GM12878 (cell line): ENCODE results near the gene HCRTR2. TPM values are rescaled to one million over a fixed set of nuclear protein-coding genes. Genes with fewer than 3 reads are reported as not detected.

ENCODE experiments used
- ATAC-seq: fragments of 200-7000 bp; cut with Tn5 transposase; 3 replicates; pipeline ENCODE4 v1.9.1; 2020; ENCODE audit warnings: mild to moderate bottlenecking, moderate library complexity
- BruUV-seq: library from RNA; stranded (reverse); fragments of 400-500 nt; replicated peaks from 2 replicates; lab custom pipeline; 2021; lab: Mats Ljungman, UMichigan
- CTCF ChIA-PET: fragments of 300-600 bp; sonication (Branson Sonifier 250); formaldehyde crosslinking; extraction: SDS; loops from one replicate; lab custom pipeline; 2021; ENCODE audit warnings: inconsistent platforms; lab: Yijun Ruan, JAX
- POLR2A ChIA-PET: fragments of 350-600 bp; formaldehyde crosslinking; extraction: SDS; loops from one replicate; lab custom pipeline; 2021; ENCODE audit warnings: inconsistent platforms; lab: Charles Lee
- RAD21 ChIA-PET: fragments of 300-600 bp; sonication (Branson Sonifier 250); formaldehyde crosslinking; loops from one replicate; lab custom pipeline; 2023; ENCODE audit warnings: antibody characterized with exemption; ENCODE audit not compliant: unreplicated experiment; lab: Charles Lee
- SMC1A ChIA-PET: fragments of 300-600 bp; sonication (Branson Sonifier 250); formaldehyde crosslinking; loops from one replicate; lab custom pipeline; 2023; ENCODE audit not compliant: unreplicated experiment, uncharacterized antibody; lab: Charles Lee
- DNase-seq: peaks from one replicate; pipeline ENCODE4 v3.0.0-alpha.2; 2011; ENCODE audit warnings: low read depth, low spot score
- FAIRE-seq: peaks from 3 replicates; lab custom pipeline; 2011; peaks lifted over from hg19 to GRCh38; lab: Jason Lieb, UNC
- H2AFZ ChIP-seq: 2 replicates; pipeline ENCODE4 v1.6.0; 2011; ENCODE audit warnings: low read depth, low read length, control low read depth; ENCODE audit not compliant: control insufficient read depth
- H3K27ac ChIP-seq: 2 replicates; pipeline ENCODE4 v1.5.1; 2011; ENCODE audit warnings: control low read depth; ENCODE audit not compliant: control insufficient read depth, insufficient read depth
- H3K27me3 ChIP-seq, 2 experiments: replicated peaks in 1 of 2; 2 replicates each; pipeline versions ENCODE4 v1.6.0 to v1.6.1; 2011; ENCODE audit warnings: low read length in 1 of 2; ENCODE audit not compliant: control insufficient read depth in 2 of 2, insufficient read depth in 2 of 2
- H3K36me3 ChIP-seq, 2 experiments: 2 replicates each; pipeline ENCODE4 v1.5.1; 2011; ENCODE audit warnings: low read length in 1 of 2; ENCODE audit not compliant: control insufficient read depth in 2 of 2, insufficient read depth in 2 of 2
- H3K4me1 ChIP-seq: 2 replicates; pipeline ENCODE4 v1.6.1; 2011; ENCODE audit warnings: mild to moderate bottlenecking, low read length, moderate library complexity, mixed read lengths; ENCODE audit not compliant: control insufficient read depth, insufficient read depth
- H3K4me2 ChIP-seq: 2 replicates; pipeline ENCODE4 v1.6.0; 2011; ENCODE audit warnings: control low read depth; ENCODE audit not compliant: control insufficient read depth, insufficient read depth
- H3K4me3 ChIP-seq: fragments of 200-600 bp; sonication (generic); 2 replicates; pipeline ENCODE4 v1.5.1; 2016
- H3K79me2 ChIP-seq: 2 replicates; pipeline ENCODE4 v1.6.0; 2011; ENCODE audit warnings: low read length; ENCODE audit not compliant: control insufficient read depth, insufficient read depth
- H3K9ac ChIP-seq: 2 replicates; pipeline ENCODE4 v1.8.0; 2011; ENCODE audit warnings: low read length, control low read depth, mixed read lengths; ENCODE audit not compliant: control insufficient read depth, insufficient read depth
- H3K9me3 ChIP-seq: replicated peaks from 3 replicates; pipeline ENCODE4 v1.5.1; 2011; ENCODE audit warnings: mild to moderate bottlenecking, low read length; ENCODE audit not compliant: control insufficient read depth, insufficient read depth
- H4K20me1 ChIP-seq: 2 replicates; pipeline ENCODE4 v1.6.0; 2011; ENCODE audit not compliant: control insufficient read depth, insufficient read depth
- CBX5 ChIP-seq: sonication (generic); IDR thresholded peaks from 2 replicates; pipeline ENCODE4 v1.6.1; 2016; ENCODE audit warnings: low read depth, moderate library complexity, mild to moderate bottlenecking, inconsistent platforms
- CHD1 ChIP-seq: IDR thresholded peaks from 2 replicates; pipeline ENCODE4 v1.6.1; 2012; ENCODE audit warnings: low read depth, low read length, improper control_type of control experiment
- E2F4 ChIP-seq: IDR thresholded peaks from 2 replicates; pipeline ENCODE4 v1.6.1; 2012; ENCODE audit warnings: low read depth, low read length, improper control_type of control experiment
- MTA2 ChIP-seq: fragments of 450-650 bp; IDR thresholded peaks from 2 replicates; pipeline ENCODE4 v1.6.1; 2016; ENCODE audit warnings: low read depth, mild to moderate bottlenecking, moderate library complexity
- MYC ChIP-seq: IDR thresholded peaks from 2 replicates; pipeline ENCODE4 v1.6.1; 2011; ENCODE audit warnings: mild to moderate bottlenecking, low read length, moderate library complexity, inconsistent platforms; ENCODE audit not compliant: insufficient read depth, insufficient replicate concordance, insufficient read length, severe bottlenecking
- NFIC ChIP-seq: IDR thresholded peaks from 2 replicates; pipeline ENCODE4 v1.6.1; 2012; ENCODE audit warnings: low read depth, mild to moderate bottlenecking, inconsistent platforms, low read length, moderate library complexity
- NR2F1 ChIP-seq: fragments of 450-650 bp; conservative IDR thresholded peaks from 2 replicates; pipeline ENCODE4 v1.6.1; 2017; ENCODE audit warnings: mild to moderate bottlenecking
- NRF1 ChIP-seq: conservative IDR thresholded peaks from 2 replicates; pipeline ENCODE4 v1.6.1; 2011; ENCODE audit warnings: mild to moderate bottlenecking, low read depth, low read length, improper control_type of control experiment
- RELA ChIP-seq: fragments of 450-650 bp; IDR thresholded peaks from 2 replicates; pipeline ENCODE4 v1.8.0; 2014; ENCODE audit warnings: borderline replicate concordance; ENCODE audit not compliant: partially characterized antibody
- SIN3A ChIP-seq: IDR thresholded peaks from 2 replicates; pipeline ENCODE4 v1.6.1; 2012; ENCODE audit warnings: low read depth, low read length, improper control_type of control experiment
- WRNIP1 ChIP-seq: IDR thresholded peaks from 2 replicates; pipeline ENCODE4 v1.6.1; 2011; ENCODE audit warnings: low read depth, low read length, improper control_type of control experiment, borderline replicate concordance
- WGBS: methylation state at CpG from one replicate; pipeline ENCODE4 v1.1.6; 2016; ENCODE audit warnings: low lambda C conversion rate; ENCODE audit not compliant: insufficient replicate concordance, insufficient coverage; ENCODE audit errors: missing lambda C conversion rate; 5-methylcytosine and 5-hydroxymethylcytosine counted together
- in situ Hi-C: fragments of 300-500 bp; cut with MboI; formaldehyde crosslinking; loops from 9 replicates; pipeline ENCODE4 v1.14.3; 2018; ENCODE audit warnings: mixed read lengths
- intact Hi-C: fragments of 100-400 bp; cut with micrococcal nuclease; formaldehyde crosslinking; loops from one replicate; pipeline ENCODE4 v1.14.2; 2022; ENCODE audit not compliant: unreplicated experiment
- polyA plus RNA-seq, 11 experiments: library from polyadenylated mRNA; depleted of rRNA in 4 of 11; unstranded in 6 of 11; stranded (reverse) in 5 of 11; fragments of >200 nt; fragmentation: Nextera tagmentation in 4 of 11; fragmentation: Illumina TruSeq in 1 of 11; extraction: Ambion mirVana in 4 of 11; extraction: Trizol in 1 of 11; gene quantifications; 1 replicate in 1 of 11; 2 replicates in 10 of 11; pipeline versions ENCODE4 v1.2.1 to v1.2.3, GENCODE V29; 2011 to 2016; ENCODE audit warnings: inconsistent platforms in 2 of 11, missing spikeins in 2 of 11, low read depth in 1 of 11
- total RNA-seq, 4 experiments: library from RNA; depleted of rRNA in 3 of 4; stranded (reverse); fragments of >200 nt in 3 of 4; fragmentation: Illumina TruSeq in 1 of 4; extraction: Trizol in 1 of 4; gene quantifications; 2 replicates each; pipeline versions ENCODE4 v1.2.1 to v1.2.3, GENCODE V29; 2013 to 2021

Gene HCRTR2
- total and polyA plus RNA-seq, 10 of the 15 experiments (the other 5 are each of a cell fraction or from before 2014, with no cell fraction given), result not detected

GRCh38 chr6:55136916-55137315 is 37.4 kb upstream of the HCRTR2 start:
- in situ Hi-C loops (no loop called here), intact Hi-C loops (no loop called here)
- Histone ChIP-seq H3K79me2 (no peaks in the 10 kb centered on the region), H3K9me3 (no peaks in the 10 kb centered on the region), H3K36me3 (no peaks in the 10 kb centered on the region), H3K27me3 (no peaks in the 10 kb centered on the region), H3K9ac (no peak overlapping the region), H3K4me2 (no peak overlapping the region), H3K4me1 (no peaks in the 10 kb centered on the region), H4K20me1 (no peaks in the 10 kb centered on the region), H2AFZ (no peak overlapping the region), H3K4me3 (no peak overlapping the region), H3K27ac (no peak overlapping the region)
- FAIRE-seq (no peak), DNase-seq (no peak), ATAC-seq (no peak)
- POLR2A ChIA-PET, result no interaction called here
- BruUV-seq, result no TSS peak
- RAD21 ChIA-PET, result no interaction called here
- CTCF ChIA-PET, result no interaction called here
- TF ChIP-seq NR2F1 (no peak), WRNIP1 (no peak), CHD1 (no peak), NRF1 (no peak), MYC (no peak), MTA2 (no peak), RELA (no peak), NFIC (no peak)
- TF ChIP-seq, all 136 proteins: peak for 0
- SMC1A ChIA-PET, result no interaction called here

GRCh38 chr6:55137929-55138693 is 36.2 kb upstream of the HCRTR2 start:
- Histone ChIP-seq H3K4me2 (no peak overlapping the region), H3K9ac (no peak overlapping the region), H3K4me3 (no peak overlapping the region), H3K27me3 (no peaks in the 10 kb centered on the region), H4K20me1 (no peaks in the 10 kb centered on the region), H2AFZ (no peak overlapping the region), H3K79me2 (no peaks in the 10 kb centered on the region), H3K36me3 (no peaks in the 10 kb centered on the region), H3K4me1 (no peaks in the 10 kb centered on the region), H3K9me3 (no peaks in the 10 kb centered on the region), H3K27ac (no peak overlapping the region)
- DNase-seq (no peak), FAIRE-seq (no peak), ATAC-seq (no peak)
- RAD21 ChIA-PET, result no interaction called here
- TF ChIP-seq SIN3A (no peak), E2F4 (no peak), CBX5 (no peak)
- SMC1A ChIA-PET, result interaction anchor here (0.6 to 0.8 kb wide), 2 partner anchors 13 to 15 kb away, joined by 3 read pairs; no protein-coding TSS in a partner anchor
- BruUV-seq, result no TSS peak
- in situ Hi-C loops, result no loop called here
- intact Hi-C loops, result no loop called here
- POLR2A ChIA-PET, result no interaction called here
- CTCF ChIA-PET, result no interaction called here
- WGBS, result 40% methylated on average over 4 of the region's 4 CpGs
